ENCODE results near the gene SND1.

Gene SND1

DNA sequence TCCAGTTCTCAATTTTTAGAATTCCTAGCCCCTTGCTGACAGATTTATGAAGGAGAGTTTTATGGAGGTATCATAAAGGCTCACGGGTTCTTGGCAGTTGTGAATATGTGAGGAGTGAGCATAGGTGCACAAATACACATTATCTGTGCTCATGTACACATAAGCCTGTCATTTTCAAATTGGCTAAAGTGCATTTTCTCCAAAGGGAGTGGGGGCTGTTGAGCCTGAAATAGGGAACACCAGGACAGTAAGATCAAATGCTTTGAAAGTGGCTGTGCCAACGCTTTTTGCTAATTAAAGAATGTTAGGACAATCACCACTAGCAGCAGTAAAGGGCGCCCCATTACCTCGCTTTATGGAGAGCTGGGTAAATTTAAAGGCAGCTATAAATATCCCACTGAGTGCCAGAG is 387.6 kb downstream of the SND1 start:
- TF ChIP-seq SPI1 (IDR thresholded peaks at IDR 0.05; ENCODE audit: borderline replicate concordance, low read depth) (no peak), GABPA (IDR thresholded peaks at IDR 0.05; ENCODE audit: low read depth) (no peak), POLR2AphosphoS5 (IDR thresholded peaks at IDR 0.05; ENCODE audit: low read depth) (no peak), CTCF (IDR thresholded peaks at IDR 0.05; ENCODE audit: insufficient read depth, low read length) (no peak)
- TF ChIP-seq, protein P1, sequence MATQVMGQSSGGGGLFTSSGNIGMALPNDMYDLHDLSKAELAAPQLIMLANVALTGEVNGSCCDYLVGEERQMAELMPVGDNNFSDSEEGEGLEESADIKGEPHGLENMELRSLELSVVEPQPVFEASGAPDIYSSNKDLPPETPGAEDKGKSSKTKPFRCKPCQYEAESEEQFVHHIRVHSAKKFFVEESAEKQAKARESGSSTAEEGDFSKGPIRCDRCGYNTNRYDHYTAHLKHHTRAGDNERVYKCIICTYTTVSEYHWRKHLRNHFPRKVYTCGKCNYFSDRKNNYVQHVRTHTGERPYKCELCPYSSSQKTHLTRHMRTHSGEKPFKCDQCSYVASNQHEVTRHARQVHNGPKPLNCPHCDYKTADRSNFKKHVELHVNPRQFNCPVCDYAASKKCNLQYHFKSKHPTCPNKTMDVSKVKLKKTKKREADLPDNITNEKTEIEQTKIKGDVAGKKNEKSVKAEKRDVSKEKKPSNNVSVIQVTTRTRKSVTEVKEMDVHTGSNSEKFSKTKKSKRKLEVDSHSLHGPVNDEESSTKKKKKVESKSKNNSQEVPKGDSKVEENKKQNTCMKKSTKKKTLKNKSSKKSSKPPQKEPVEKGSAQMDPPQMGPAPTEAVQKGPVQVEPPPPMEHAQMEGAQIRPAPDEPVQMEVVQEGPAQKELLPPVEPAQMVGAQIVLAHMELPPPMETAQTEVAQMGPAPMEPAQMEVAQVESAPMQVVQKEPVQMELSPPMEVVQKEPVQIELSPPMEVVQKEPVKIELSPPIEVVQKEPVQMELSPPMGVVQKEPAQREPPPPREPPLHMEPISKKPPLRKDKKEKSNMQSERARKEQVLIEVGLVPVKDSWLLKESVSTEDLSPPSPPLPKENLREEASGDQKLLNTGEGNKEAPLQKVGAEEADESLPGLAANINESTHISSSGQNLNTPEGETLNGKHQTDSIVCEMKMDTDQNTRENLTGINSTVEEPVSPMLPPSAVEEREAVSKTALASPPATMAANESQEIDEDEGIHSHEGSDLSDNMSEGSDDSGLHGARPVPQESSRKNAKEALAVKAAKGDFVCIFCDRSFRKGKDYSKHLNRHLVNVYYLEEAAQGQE (IDR thresholded peaks at IDR 0.05; ENCODE audit: insufficient replicate concordance, low read depth) = no peak
- Histone ChIP-seq H3K27ac (replicated peaks) (no peak overlapping the region), H3K27me3 (ENCODE audit: insufficient read depth, poor library complexity, severe bottlenecking) (no peaks in the 10 kb centered on the region), H3K4me3 (replicated peaks; ENCODE audit: insufficient read depth, low read length) (no peak overlapping the region)
- DNase-seq (ENCODE audit: low read depth in 1 of 2, low spot score in 1 of 2) = no peak

GRCh38 chr7:128040205-128040604 is 388.2 kb downstream of the SND1 start:
- no peak for TF ChIP-seq SPI1 (IDR thresholded peaks at IDR 0.05; ENCODE audit: borderline replicate concordance, low read depth)
- TF ChIP-seq, protein P1 (IDR thresholded peaks at IDR 0.05; ENCODE audit: insufficient replicate concordance, low read depth) = no peak
- no peak for TF ChIP-seq GABPA (IDR thresholded peaks at IDR 0.05; ENCODE audit: low read depth)
- no peak for TF ChIP-seq POLR2AphosphoS5 (IDR thresholded peaks at IDR 0.05; ENCODE audit: low read depth)
- Histone ChIP-seq H3K4me3 (replicated peaks; ENCODE audit: insufficient read depth, low read length) (no peak overlapping the region), H3K27ac (replicated peaks) (no peak overlapping the region), H3K27me3 (ENCODE audit: insufficient read depth, poor library complexity, severe bottlenecking) (no peaks in the 10 kb centered on the region)
- no peak for DNase-seq (ENCODE audit: low read depth in 1 of 2, low spot score in 1 of 2)

DNA sequence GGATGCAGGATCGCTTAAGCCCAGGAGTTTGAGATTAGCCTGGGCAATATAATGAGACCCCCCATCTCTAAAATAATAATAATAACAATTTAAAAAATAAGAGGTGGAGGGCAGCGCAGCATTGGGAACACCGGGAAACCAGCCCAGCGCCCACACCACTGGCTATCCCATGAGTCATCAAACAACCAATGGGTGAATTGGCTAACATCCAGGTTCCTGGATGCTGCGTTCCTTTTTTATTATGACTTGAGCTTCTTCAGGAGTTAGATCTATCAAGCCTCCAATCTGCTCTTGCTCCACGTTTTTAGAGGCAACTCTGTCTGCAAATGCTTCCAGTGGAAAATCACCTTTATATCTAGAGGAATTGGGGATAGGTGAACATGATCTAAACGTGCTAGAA is 389.2 kb downstream of the SND1 start:
- Histone ChIP-seq H3K27me3 (ENCODE audit: insufficient read depth, poor library complexity, severe bottlenecking) (no peaks in the 10 kb centered on the region), H3K27ac (replicated peaks) (no peak overlapping the region), H3K4me3 (replicated peaks; ENCODE audit: insufficient read depth, low read length) (no peak overlapping the region)
- no peak for DNase-seq (ENCODE audit: low read depth in 1 of 2, low spot score in 1 of 2)
- TF ChIP-seq SPI1 (IDR thresholded peaks at IDR 0.05; ENCODE audit: borderline replicate concordance, low read depth) (no peak), CTCF (IDR thresholded peaks at IDR 0.05; ENCODE audit: insufficient read depth, low read length) (no peak), GABPA (IDR thresholded peaks at IDR 0.05; ENCODE audit: low read depth) (no peak), POLR2AphosphoS5 (IDR thresholded peaks at IDR 0.05; ENCODE audit: low read depth) (no peak)
- TF ChIP-seq, protein P1 (IDR thresholded peaks at IDR 0.05; ENCODE audit: insufficient replicate concordance, low read depth) = no peak

All from HL-60 (cell line).